MM.1S (cell line): ENCODE data around the gene FADD.

Experiments
- DNase-seq: peaks from one replicate; pipeline ENCODE4 v3.0.0-alpha.2; 2015
- H2AFZ ChIP-seq: fragments of 300-600 bp; sonication (generic); 2 replicates; pipeline ENCODE4 v1.6.0; 2016; ENCODE audit warnings: antibody characterized with exemption, low read length
- H3F3A ChIP-seq: fragments of 300-600 bp; sonication (generic); 2 replicates; pipeline ENCODE4 v1.6.1; 2016; ENCODE audit warnings: mild to moderate bottlenecking, antibody characterized with exemption, low read length, moderate library complexity, mixed read lengths; ENCODE audit not compliant: insufficient read depth
- H3K27ac ChIP-seq: fragments of 300-600 bp; sonication (generic); 2 replicates; pipeline ENCODE4 v1.5.1; 2016; ENCODE audit warnings: mild to moderate bottlenecking, low read length
- H3K27me3 ChIP-seq: fragments of 300-600 bp; sonication (generic); replicated peaks from 2 replicates; pipeline ENCODE4 v1.6.0; 2016; ENCODE audit warnings: low read length; ENCODE audit not compliant: insufficient read depth
- H3K36me3 ChIP-seq: fragments of 300-600 bp; sonication (generic); replicated peaks from 2 replicates; pipeline ENCODE4 v1.6.1; 2016; ENCODE audit warnings: mild to moderate bottlenecking, low read length, mixed read lengths; ENCODE audit not compliant: insufficient read depth
- H3K4me1 ChIP-seq: fragments of 300-600 bp; sonication (generic); 2 replicates; pipeline ENCODE4 v1.6.1; 2016; ENCODE audit warnings: low read length, mixed read lengths
- H3K4me2 ChIP-seq: fragments of 300-600 bp; sonication (generic); 2 replicates; pipeline ENCODE4 v1.6.0; 2016; ENCODE audit warnings: low read depth, low read length
- H3K4me3 ChIP-seq: fragments of 300-600 bp; sonication (generic); 2 replicates; pipeline ENCODE4 v1.5.1; 2016; ENCODE audit warnings: low read length, mixed read lengths
- H3K79me2 ChIP-seq: fragments of 300-600 bp; sonication (generic); 2 replicates; pipeline ENCODE4 v1.6.1; 2016; ENCODE audit warnings: mixed run types, low read length, mixed read lengths
- H3K9ac ChIP-seq: fragments of 300-600 bp; sonication (generic); 2 replicates; pipeline ENCODE4 v1.6.1; 2016; ENCODE audit warnings: low read length, mixed read lengths
- H3K9me2 ChIP-seq: fragments of 300-600 bp; sonication (generic); replicated peaks from 2 replicates; pipeline ENCODE4 v1.6.1; 2016; ENCODE audit warnings: mild to moderate bottlenecking, low read length, mixed read lengths; ENCODE audit not compliant: insufficient read depth
- H3K9me3 ChIP-seq: fragments of 300-600 bp; sonication (generic); replicated peaks from 2 replicates; pipeline ENCODE4 v1.6.1; 2016; ENCODE audit warnings: mild to moderate bottlenecking, low read length, mixed read lengths; ENCODE audit not compliant: insufficient read depth
- H4K20me1 ChIP-seq: fragments of 300-600 bp; sonication (generic); 2 replicates; pipeline ENCODE4 v1.6.1; 2016; ENCODE audit warnings: mild to moderate bottlenecking, low read length, moderate library complexity, mixed read lengths; ENCODE audit not compliant: insufficient read depth
- EZH2 ChIP-seq: fragments of 300-600 bp; sonication (generic); optimal IDR thresholded peaks from 2 replicates; pipeline ENCODE3; 2017; ENCODE audit warnings: low read depth, mild to moderate bottlenecking, antibody characterized with exemption, low read length, mixed read lengths
- EZH2phosphoT487 ChIP-seq: fragments of 300-600 bp; sonication (generic); IDR thresholded peaks from 2 replicates; pipeline ENCODE4 v1.6.1; 2018; ENCODE audit warnings: antibody characterized with exemption, low read length
- TF ChIP-seq, protein P1 (sequence below): fragments of 300-600 bp; sonication (generic); IDR thresholded peaks from 2 replicates; pipeline ENCODE4 v1.5.1; 2016; ENCODE audit warnings: antibody characterized with exemption, low read length, mixed read lengths

The FADD gene

GRCh38 chr11:70158201-70158600 is 44.9 kb upstream of the FADD start:
- DNase-seq = no peak

GRCh38 chr11:70158757-70159389 is 44.2 kb upstream of the FADD start:
- Histone ChIP-seq H3K27me3 (peaks cover 93% of the 10 kb centered on the region), H3K9ac (no peak overlapping the region), H3K36me3 (no peaks in the 10 kb centered on the region), H3F3A (no peaks in the 10 kb centered on the region), H3K79me2 (no peaks in the 10 kb centered on the region), H3K9me2 (no peaks in the 10 kb centered on the region), H3K4me2 (no peak overlapping the region), H3K27ac (no peak overlapping the region), H3K9me3 (no peaks in the 10 kb centered on the region), H3K4me1 (no peaks in the 10 kb centered on the region), H3K4me3 (no peak overlapping the region), H4K20me1 (no peaks in the 10 kb centered on the region), H2AFZ (no peak overlapping the region)
- DNase-seq = no peak
- no peak for TF ChIP-seq EZH2phosphoT487
- no peak for TF ChIP-seq EZH2
- TF ChIP-seq, protein P1, sequence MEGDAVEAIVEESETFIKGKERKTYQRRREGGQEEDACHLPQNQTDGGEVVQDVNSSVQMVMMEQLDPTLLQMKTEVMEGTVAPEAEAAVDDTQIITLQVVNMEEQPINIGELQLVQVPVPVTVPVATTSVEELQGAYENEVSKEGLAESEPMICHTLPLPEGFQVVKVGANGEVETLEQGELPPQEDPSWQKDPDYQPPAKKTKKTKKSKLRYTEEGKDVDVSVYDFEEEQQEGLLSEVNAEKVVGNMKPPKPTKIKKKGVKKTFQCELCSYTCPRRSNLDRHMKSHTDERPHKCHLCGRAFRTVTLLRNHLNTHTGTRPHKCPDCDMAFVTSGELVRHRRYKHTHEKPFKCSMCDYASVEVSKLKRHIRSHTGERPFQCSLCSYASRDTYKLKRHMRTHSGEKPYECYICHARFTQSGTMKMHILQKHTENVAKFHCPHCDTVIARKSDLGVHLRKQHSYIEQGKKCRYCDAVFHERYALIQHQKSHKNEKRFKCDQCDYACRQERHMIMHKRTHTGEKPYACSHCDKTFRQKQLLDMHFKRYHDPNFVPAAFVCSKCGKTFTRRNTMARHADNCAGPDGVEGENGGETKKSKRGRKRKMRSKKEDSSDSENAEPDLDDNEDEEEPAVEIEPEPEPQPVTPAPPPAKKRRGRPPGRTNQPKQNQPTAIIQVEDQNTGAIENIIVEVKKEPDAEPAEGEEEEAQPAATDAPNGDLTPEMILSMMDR = no peak

More at GRCh38 chr11:70158201-70158600, 44.9 kb upstream of the FADD start:
- no peak overlapping the region for H3K9ac ChIP-seq
- no peak overlapping the region for H3K27ac ChIP-seq
- H3K9me3 ChIP-seq = no peaks in the 10 kb centered on the region
- no peak overlapping the region for H3K4me3 ChIP-seq
- H3K27me3 ChIP-seq = peaks cover 94% of the 10 kb centered on the region
- no peak overlapping the region for H2AFZ ChIP-seq
- H3K79me2 ChIP-seq = no peaks in the 10 kb centered on the region
- H3K9me2 ChIP-seq = no peaks in the 10 kb centered on the region
- no peak overlapping the region for H3K4me2 ChIP-seq
- no peaks in the 10 kb centered on the region for H3F3A ChIP-seq
- no peaks in the 10 kb centered on the region for H3K4me1 ChIP-seq
- no peaks in the 10 kb centered on the region for H3K36me3 ChIP-seq
- TF ChIP-seq, protein P1 = no peak; the same call in 1 of the 2 replicates
- TF ChIP-seq EZH2phosphoT487 (no peak), EZH2 (no peak)
- H4K20me1 ChIP-seq = no peaks in the 10 kb centered on the region

DNA sequence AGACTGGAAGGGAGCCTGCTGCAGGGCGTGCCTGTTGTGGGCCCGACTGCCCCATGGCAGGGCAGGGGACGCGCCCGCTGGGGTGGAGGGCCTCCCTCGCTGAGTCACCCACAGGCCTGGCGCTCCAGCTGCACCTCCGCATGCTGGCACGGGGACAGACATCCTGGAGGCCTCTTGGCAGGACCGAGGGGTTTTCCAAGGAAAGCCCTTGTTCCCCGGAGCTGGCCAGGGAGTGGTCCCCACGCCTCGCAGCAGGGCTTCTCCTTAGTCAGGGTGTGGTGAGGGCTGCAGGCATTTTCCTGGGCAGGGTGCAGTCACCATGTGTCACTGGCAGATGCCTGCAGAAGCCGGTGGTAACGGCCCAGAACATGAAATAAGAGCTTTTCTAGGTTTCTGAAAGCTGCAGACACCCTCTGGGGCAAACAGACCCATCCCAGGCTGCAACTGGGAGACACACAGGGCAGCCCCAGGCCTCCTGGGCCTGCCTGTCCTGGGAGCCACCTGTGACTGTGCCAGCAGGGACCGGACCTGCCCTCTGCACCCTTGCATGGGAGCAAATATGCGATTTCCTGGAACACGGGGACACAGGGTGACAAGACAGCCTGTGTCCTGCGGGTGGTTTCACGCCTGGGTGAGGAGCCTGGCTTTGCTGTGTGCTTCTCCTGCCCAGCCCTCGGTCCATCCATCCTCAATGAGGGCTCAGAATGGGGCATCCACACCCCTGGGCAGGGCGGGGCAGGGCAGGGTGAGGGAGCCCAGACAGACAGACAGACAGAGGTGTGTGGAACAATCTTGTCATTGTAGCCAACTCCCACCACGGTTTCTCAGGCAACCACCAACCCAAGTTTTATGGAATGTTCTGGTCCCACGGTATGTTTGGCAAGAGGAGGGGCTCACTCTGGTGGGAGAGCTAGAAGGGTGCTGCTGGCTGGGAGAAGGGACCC is 43.2 kb upstream of the FADD start:
- Histone ChIP-seq H3K4me3 (no peak overlapping the region), H3K36me3 (no peaks in the 10 kb centered on the region), H4K20me1 (no peaks in the 10 kb centered on the region), H3K27me3 (peaks cover 96% of the 10 kb centered on the region), H3K9me3 (no peaks in the 10 kb centered on the region), H3K4me1 (no peaks in the 10 kb centered on the region), H3K27ac (no peak overlapping the region), H3K79me2 (no peaks in the 10 kb centered on the region), H3K9ac (no peak overlapping the region), H3K4me2 (no peak overlapping the region), H3K9me2 (no peaks in the 10 kb centered on the region), H2AFZ (no peak overlapping the region), H3F3A (no peaks in the 10 kb centered on the region)
- DNase-seq = no peak
- TF ChIP-seq, protein P1 = no peak
- TF ChIP-seq EZH2 (no peak), EZH2phosphoT487 (no peak)
